ENCODE measurements around the gene NSD1.
"Not testable (repeated sequence)": the region's sequence is repeated elsewhere in the genome, so short reads cannot be mapped to it uniquely, and the experiment has no call there.

NSD1 gene

DNA sequence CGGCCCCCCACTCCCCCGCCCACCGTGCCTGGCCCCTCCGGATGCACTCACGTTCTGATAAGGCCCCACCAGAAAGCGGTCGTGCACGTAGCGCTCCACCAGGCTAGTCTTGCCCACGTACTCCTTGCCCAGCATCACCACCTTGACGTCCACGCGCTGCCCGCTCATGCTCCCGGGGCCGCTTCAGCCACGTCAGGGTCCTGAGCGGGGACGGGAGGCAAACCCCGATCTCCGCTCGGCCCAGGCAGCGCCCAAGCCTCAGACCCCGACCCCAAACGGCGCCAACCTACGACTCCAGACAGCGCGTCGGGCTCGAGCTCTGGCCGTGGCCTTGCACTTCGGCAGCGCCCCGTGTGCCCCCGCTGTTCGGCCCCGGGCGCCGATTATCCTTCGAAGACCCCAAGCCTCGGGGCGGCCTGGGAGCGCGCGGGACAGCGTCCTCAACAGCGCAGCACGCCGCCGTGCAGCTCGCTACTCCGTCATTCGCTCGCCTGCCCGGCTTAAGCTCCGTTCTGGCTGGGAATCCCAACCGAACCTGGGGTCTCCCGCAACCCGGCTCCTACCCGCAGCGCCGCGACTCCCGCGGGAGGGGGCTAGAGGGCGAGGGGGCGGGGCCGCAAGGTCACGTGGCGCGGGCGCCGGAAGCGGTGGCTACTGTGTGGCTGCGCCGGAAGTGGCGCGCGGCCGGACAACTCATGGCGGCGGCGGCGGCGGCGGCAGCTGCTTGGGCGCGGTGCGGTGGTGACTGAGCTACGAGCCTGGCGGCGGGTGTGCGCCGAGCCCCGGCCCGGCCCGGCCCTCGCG is 169.8 kb downstream of the NSD1 start, which contains the start of the genes PRELID1 and RAB24:
PRELID1 (plus strand) TSS at position 679 of the 804 bp plus-strand sequence. CDS start 187 bp downstream, outside the sequence.
RAB24 (minus strand) TSS at position 599 of the 804 bp plus-strand sequence; CDS start at position 168, 431 bp downstream.
- Mint-ChIP-seq H3K27ac (peak within 1 kb of the TSS; percentile 93), H3K9me3 (no peaks in the 10 kb centered on the region), H3K36me3 (ENCODE audit: low read depth) (peaks cover 24% of the 10 kb centered on the region), H3K4me1 (peaks cover 60% of the 10 kb centered on the region), H3K27me3 (ENCODE audit: low read depth, poor library complexity) (no peaks in the 10 kb centered on the region), H3K4me3 (peak within 1 kb of the TSS; percentile 96)
- TF ChIP-seq, protein P1, sequence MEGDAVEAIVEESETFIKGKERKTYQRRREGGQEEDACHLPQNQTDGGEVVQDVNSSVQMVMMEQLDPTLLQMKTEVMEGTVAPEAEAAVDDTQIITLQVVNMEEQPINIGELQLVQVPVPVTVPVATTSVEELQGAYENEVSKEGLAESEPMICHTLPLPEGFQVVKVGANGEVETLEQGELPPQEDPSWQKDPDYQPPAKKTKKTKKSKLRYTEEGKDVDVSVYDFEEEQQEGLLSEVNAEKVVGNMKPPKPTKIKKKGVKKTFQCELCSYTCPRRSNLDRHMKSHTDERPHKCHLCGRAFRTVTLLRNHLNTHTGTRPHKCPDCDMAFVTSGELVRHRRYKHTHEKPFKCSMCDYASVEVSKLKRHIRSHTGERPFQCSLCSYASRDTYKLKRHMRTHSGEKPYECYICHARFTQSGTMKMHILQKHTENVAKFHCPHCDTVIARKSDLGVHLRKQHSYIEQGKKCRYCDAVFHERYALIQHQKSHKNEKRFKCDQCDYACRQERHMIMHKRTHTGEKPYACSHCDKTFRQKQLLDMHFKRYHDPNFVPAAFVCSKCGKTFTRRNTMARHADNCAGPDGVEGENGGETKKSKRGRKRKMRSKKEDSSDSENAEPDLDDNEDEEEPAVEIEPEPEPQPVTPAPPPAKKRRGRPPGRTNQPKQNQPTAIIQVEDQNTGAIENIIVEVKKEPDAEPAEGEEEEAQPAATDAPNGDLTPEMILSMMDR (IDR thresholded peaks at IDR 0.05) = no peak
- peak; percentile 97 for DNase-seq

DNA sequence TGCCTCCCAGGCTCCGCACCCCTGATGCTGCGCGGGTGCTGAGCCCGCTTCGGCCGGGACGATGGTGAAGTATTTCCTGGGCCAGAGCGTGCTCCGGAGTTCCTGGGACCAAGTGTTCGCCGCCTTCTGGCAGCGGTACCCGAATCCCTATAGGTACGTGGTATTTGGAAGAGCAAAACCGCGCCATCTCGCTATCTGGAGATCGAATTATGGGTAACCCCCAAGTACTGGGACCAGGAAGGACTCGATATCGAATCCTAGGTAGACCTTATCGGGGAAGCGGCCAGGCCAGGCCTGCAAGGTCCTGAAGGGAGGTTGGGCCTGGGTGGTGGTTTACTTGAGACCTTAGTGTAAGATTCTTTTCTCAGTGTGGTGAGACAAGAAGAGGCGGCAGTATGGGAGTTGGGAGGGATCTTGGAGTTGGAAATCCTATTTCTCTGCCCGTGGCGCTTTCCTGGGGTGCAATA is 170.4 kb downstream of the NSD1 start:
- H3K36me3 Mint-ChIP-seq (ENCODE audit: low read depth) = peaks cover 29% of the 10 kb centered on the region
- H3K27me3 Mint-ChIP-seq (ENCODE audit: low read depth, poor library complexity) = no peaks in the 10 kb centered on the region
- no peaks in the 10 kb centered on the region for H3K9me3 Mint-ChIP-seq
- H3K4me1 Mint-ChIP-seq = peaks cover 58% of the 10 kb centered on the region
- peak overlapping the region; percentile 96 for H3K4me3 Mint-ChIP-seq
- no peak for DNase-seq
- peak overlapping the region; percentile 93 for H3K27ac Mint-ChIP-seq
- TF ChIP-seq, protein P1 (IDR thresholded peaks at IDR 0.05) = no peak

DNA sequence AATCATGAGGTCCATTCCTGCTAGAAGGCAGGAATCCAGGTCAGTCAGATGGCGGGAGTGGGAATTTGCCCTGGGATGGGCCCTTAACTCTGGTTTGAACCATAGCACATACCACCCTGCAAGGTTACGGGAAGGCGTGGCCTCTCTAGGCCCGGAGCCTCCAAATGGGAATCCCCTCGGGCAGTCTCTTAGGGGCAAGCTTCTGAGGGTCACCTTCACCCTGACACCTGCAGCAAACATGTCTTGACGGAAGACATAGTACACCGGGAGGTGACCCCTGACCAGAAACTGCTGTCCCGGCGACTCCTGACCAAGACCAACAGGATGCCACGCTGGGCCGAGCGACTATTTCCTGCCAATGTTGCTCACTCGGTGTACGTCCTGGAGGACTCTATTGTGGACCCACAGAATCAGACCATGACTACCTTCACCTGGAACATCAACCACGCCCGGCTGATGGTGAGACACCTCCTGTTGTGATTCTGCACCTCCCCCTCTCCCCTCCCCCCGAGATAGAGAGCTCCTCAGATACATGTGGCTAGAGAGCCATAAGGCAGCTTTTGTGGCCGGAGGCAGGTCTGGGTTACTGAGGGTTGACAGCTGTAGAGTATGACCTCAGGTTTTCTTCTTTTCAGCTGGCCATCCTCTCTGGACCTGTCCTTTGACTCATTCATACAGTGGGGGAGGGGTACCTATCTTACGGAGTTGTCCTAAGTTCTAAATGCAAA is 171.0 kb downstream of the NSD1 start:
- H3K36me3 Mint-ChIP-seq (ENCODE audit: low read depth) = peaks cover 32% of the 10 kb centered on the region
- peak; percentile 47 for DNase-seq
- peak overlapping the region; percentile 93 for H3K27ac Mint-ChIP-seq
- TF ChIP-seq, protein P1 (IDR thresholded peaks at IDR 0.05) = no peak
- H3K4me3 Mint-ChIP-seq = peak overlapping the region; percentile 96
- H3K9me3 Mint-ChIP-seq = no peaks in the 10 kb centered on the region
- H3K4me1 Mint-ChIP-seq = peaks cover 55% of the 10 kb centered on the region
- no peaks in the 10 kb centered on the region for H3K27me3 Mint-ChIP-seq (ENCODE audit: low read depth, poor library complexity)

DNA sequence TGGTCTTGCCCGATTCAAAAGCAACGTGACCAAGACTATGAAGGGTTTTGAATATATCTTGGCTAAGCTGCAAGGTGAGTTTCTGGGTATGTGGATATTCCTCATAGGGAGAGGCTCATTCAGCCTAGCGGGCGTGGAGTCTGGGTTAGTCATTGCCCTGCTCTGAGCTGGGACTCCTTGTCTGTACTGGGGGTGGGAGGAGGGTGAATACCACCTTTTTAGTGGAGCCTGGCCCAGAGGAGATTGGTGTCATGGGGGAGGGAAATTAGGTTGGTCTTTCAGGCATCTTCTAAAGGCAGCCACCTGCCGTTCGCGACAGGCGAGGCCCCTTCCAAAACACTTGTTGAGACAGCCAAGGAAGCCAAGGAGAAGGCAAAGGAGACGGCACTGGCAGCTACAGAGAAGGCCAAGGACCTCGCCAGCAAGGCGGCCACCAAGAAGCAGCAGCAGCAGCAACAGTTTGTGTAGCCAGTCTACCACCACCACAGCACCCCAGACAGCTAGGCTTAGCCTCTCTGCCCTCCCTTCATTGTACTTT is 172.6 kb downstream of the NSD1 start:
- not testable (repeated sequence) for H3K27me3 Mint-ChIP-seq (ENCODE audit: low read depth, poor library complexity); DNase-seq; H3K9me3 Mint-ChIP-seq; H3K4me3 Mint-ChIP-seq
- Mint-ChIP-seq H3K4me1 (peaks cover 52% of the 10 kb centered on the region), H3K36me3 (ENCODE audit: low read depth) (peaks cover 32% of the 10 kb centered on the region), H3K27ac (peak overlapping the region; percentile 82)

DNA sequence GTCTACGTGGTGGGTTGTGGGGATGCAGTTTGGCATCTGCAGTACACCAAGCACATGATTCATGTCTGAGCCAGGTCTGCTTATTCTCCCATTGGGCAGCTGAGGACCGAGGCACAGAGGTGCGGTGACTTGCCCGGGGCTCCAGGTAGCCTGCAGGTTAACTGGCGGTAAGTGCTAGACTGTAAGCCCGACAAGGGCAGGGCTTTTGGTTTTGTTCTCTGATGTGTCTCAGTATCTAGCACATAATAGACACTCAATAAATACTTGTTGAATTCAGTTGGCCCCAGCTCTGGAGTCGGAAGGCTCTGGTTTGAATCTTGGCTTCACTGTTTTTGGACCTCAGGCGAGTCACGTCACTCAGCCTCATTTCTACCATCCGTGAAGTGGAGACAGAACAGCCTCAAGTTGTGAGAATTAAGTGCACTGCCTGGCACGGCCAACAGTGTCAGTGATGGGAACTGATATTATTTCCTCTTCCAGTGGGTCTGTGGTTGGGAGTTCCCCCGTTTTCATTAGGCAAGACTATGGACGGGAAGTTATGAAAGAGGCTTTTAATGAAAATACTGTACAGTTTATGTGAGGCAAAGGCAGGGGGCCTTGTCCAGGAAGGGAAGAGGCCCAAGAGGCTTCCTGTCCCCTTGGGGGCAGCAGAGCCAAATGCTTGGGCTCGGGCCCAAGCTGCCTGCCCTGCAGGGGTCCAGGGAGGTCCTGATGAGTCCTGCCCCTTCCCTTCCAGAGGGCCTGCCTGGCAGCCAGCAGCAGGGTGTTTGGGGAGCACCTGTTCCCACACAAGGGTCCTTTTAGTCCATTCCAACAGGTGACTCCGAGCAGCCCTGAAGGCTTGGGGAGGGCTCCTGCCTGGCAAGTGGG is 173.3 kb downstream of the NSD1 start:
- peaks cover 32% of the 10 kb centered on the region for H3K36me3 Mint-ChIP-seq (ENCODE audit: low read depth)
- peak overlapping the region; percentile 83 for H3K27ac Mint-ChIP-seq
- peaks cover 52% of the 10 kb centered on the region for H3K4me1 Mint-ChIP-seq
- H3K27me3 Mint-ChIP-seq (ENCODE audit: low read depth, poor library complexity) = no peaks in the 10 kb centered on the region
- TF ChIP-seq, protein P1 (IDR thresholded peaks at IDR 0.05) = no peak
- no peak for DNase-seq
- no peak overlapping the region for H3K4me3 Mint-ChIP-seq
- H3K9me3 Mint-ChIP-seq = no peaks in the 10 kb centered on the region

Data from nephron progenitor cell (in vitro differentiated cells).